GM19240 (cell line): ENCODE measurements around the gene MRM2.

ENCODE experiments used
- DNase-seq: peaks from one replicate; pipeline ENCODE4 v3.0.0; 2011; ENCODE audit warnings: low spot score; ENCODE audit not compliant: insufficient read length

Gene MRM2

DNA sequence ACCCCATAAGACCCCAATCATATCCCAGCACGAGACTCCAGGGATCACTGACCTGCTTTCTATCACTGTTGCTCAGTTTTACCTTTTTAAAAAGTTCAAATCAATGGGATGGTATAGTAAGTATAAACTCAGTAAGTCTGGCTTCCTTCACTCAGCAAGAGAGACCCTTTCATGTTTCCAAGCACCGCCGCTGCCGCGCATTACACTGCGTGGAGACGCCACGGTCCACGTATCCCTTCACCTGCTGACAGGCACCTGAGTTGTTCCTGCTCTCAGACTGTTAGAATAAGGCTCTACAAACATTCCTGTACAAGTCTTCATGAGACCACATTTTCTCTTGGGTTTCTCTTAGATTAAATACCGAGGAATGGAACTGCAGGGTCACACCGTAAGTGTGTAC, 37.6 kb downstream of the MRM2 start:
- DNase-seq = no peak

DNA sequence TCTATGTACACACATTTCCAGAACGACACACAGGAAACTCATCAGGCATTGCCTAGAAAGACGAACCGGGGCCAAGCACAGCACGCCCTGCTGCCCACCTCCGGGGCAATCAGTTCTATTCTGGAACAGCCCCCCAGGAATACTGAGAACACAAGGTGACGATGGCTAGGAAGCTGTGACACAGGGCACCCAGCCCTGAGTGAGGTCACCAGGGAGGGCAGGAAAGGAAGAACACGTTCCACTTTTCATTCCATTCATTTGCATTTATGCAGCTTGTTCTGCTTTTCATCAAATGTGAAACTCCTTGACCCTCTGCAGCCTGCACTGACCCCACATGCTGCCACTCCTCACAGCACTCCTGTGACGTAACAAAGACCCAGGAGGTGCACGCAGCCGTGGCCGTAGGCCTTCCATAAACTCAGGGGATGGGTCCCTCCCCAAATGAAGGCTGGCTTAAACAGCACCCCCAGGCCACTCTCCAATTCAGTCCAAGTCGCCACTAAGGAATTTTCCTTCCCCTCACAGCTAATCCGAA, 38.2 kb downstream of the MRM2 start:
- DNase-seq = no peak

DNA sequence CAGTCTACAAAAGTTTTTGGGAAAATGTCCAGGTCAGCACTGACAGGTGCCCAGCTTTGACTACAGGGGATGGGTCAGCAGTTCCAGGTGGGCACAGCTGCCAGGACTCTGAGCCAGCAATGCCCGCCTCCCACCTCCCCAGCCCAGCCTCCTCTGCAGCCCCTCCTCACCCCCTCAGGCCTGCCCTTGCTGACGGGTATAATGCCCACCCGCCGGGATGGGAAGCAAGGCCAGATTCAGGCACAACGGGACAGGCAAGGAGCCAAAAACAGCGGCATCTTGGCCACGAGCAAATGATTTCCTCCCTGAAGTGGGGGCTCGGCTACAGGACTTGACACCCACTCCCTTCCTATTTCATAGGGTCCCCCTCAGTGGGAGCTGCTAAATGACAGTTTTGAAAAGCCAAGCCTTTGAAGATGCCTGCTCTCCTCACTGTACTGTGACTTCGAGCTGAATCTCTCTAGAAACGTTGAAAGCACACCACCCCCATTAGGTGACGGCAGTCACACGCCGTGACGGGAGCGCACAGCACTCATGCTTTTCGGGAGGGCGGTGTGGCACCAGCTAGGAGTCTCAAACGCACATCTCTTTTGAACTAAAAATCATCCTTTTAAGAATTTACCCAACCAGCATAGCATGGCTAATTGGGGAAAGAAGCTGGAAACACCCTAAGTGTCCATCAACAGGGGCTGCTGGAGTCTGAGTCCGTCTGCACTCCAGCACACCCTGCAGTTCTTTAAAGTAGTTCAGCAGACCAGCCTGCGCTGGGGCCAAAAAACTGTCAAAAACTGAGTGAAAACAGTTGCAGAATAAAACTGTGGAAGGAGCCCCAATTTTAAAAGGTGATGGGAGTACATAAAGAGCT, 38.9 kb downstream of the MRM2 start:
- DNase-seq = no peak

GRCh38 chr7:2202361-2202761, 39.6 kb downstream of the MRM2 start:
- no peak for DNase-seq

DNA sequence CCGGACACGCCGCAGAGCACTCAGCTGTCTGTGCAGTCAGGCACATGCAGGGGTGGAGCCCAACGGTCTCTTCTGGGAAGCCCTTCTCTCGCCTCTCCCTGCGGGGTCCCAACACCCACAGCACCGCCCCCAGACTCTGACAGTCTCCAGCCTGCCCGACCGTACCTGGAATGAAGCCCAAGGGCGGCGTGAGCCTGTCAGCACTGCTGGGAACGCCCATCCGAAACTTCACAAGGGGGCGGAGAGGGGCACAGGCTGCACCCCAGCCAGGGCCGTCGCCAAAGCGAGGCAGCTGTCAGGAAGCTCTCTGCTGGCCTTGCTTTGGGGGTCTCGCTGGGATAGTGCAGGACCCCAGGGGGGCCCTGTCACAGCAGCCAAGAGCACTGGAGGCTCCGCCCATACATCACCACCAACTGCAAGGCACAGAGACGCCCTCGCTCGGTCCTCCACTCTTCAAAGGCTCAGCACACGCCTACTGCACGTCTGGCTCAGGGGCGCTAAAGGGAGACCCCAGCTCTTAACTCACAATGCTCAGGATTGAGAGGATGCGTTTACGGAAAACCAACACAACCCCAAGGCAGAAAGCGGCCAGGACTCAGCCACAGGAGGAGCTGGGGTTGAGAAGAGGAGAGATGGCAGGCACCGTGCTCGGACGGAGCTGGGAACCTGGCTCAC, 40.2 kb downstream of the MRM2 start:
- DNase-seq = no peak

DNA sequence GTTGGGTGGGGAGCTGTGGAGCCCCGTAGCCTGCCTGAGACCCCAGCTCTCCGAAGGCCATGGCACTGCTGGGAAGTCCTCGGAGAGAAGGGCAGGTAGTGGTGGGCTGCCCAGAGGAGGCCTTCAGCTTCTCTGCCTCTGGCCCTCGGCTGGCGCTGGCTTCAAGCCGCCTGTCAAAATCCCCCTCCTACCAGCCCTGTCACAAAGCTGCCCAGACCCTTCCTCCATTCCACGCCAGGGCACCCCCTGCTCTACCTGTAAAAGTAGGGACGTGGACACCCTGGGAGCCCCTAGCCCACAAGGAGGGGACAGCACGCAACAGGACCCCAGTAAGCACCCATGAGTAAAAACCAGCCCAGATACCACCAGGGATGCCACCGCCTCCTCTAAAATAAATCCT, 40.9 kb downstream of the MRM2 start:
- DNase-seq = no peak

- no peak for DNase-seq
Measured at GRCh38 chr7:2200584-2200980, 41.4 kb downstream of the MRM2 start.

DNA sequence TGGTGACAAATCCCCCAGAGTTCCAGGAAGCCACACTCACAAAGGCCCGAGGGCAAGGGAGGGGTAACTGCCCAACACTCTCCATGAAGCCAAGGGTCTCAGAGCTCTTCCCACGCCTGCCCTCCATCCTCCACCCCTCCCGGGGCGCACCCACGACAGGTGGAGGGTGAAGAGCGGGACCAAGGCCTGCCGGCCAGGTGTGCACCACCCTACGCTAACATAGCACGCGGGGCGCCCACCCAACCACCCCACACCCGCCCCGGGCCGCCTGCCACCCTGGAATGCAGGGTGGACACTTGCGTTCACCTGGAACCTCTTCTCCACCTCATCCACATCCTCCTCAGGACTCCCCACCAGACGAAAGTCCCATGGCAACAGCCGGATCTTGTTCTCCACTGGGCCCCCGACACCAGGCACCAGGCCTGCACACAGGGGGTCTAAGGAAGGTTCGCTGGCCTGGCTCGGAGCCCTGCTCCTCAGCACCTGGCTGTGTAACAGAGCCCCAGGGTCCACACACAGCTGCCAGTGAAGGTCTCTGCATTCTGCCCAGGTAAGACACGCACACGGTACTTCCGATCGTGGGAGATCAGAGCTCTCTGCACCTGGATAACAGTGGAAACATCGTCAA, 41.9 kb downstream of the MRM2 start:
- no peak for DNase-seq

DNA sequence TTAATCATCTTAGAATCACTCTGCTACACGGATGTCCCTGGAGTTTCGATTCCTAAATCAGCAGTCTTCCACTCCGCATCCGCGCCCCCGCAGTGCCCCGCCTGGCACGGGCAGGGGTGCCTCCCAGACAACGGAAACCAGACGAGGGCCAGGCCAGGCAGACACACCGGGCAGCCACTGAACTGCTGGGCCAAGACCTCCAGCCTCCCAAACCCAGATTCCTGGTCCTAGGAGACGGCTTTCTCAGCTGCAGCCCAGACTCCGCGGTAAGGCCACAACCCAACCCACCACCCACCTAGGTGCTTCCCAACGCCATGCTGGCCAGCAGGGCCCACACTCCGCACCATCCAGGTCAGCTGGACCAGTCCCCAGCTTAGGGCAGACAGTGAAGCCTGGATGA, 42.5 kb downstream of the MRM2 start:
- no peak for DNase-seq

- no peak for DNase-seq
Measured at GRCh38 chr7:2198760-2199159, 43.2 kb downstream of the MRM2 start.

- DNase-seq = no peak
Measured at GRCh38 chr7:2198206-2198605, 43.8 kb downstream of the MRM2 start.

GRCh38 chr7:2197436-2198155, 44.4 kb downstream of the MRM2 start:
- DNase-seq = no peak

GRCh38 chr7:2196381-2197378, 45.3 kb downstream of the MRM2 start:
- DNase-seq = no peak

- DNase-seq = no peak
Measured at GRCh38 chr7:2195400-2196246, 46.4 kb downstream of the MRM2 start.

DNA sequence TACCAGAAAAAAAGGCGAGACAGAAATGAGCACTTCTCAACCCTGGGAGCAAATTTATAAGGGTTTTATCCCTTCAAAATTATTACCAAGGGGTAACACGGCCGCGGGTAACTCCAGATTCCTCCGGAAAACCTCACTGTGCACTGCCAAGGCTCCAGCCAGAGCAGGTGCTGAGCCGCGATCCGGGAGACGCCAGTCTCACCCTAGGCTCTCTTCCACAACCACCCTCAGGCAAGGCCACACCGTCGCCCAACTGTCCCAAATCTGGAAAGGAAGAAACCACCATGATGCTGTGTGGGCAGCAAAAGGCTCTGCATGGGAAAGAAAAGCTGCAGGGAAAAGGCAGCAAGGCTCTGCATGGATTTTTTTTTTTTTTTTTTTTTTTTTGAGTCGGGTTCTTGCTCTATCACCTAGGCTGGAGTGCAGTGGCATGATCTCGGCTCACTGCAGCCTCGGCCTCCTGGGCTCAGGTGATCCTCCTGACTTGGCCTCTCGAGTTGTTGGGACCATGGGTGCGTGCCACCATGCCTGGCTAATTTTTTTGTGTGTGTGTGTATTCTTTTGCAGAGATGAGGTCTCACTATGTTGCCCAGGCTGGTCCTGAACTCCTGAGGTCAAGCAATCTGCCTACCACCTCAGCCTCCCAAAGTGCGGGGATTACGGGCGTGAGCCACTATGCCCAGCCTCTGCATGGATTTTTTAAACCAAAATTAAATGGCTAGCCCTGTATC, 48.3 kb downstream of the MRM2 start:
- no peak for DNase-seq

- DNase-seq = no peak
Measured at GRCh38 chr7:2192831-2193534, 49.0 kb downstream of the MRM2 start.

DNA sequence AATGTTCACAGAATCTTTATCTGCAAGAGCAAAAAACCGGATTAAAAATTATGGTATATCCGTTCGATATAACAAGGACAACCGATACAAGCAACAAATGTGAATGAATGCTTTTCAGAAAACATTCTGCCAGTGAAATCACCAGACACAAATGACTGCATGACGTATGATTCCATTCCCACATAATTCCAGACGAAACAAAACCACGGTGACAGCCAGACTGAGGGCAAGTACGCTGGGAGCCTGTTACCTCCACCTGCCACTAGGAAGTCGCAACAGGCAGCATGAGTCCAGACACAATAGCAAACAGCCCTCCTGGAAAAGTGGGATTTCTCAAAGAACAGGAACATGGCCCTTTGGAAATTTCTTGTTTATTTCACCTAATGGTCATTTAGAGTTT, 51.0 kb downstream of the MRM2 start:
- no peak for DNase-seq

GRCh38 chr7:2190531-2190930, 51.5 kb downstream of the MRM2 start:
- no peak for DNase-seq
